Activated CD4-positive, alpha-beta T cell treated with anti-CD3 and anti-CD28 coated beads, Interleukin-2, amount 10 ng/mL, durations not matched to agents 7 days and 5 days (primary cell): ENCODE results near the gene RBM18. TPM values are rescaled to one million over a fixed set of nuclear protein-coding genes. Genes with fewer than 3 reads are reported as not detected.

Experiments
- CTCF ChIA-PET: fragments of 350-600 bp; sonication (Branson Sonifier 250); formaldehyde crosslinking; loops from one replicate; lab custom pipeline; 2021; ENCODE audit warnings: antibody characterized with exemption; lab: Charles Lee
- POLR2A ChIA-PET: fragments of 350-600 bp; sonication (Branson Sonifier 250); formaldehyde crosslinking; loops from one replicate; lab custom pipeline; 2021; ENCODE audit warnings: antibody characterized with exemption; lab: Charles Lee
- DNase-seq: peaks from one replicate; pipeline ENCODE4 v3.0.0-alpha.2; 2020
- H3K27ac Mint-ChIP-seq: one replicate; pipeline ENCODE4 v1.8.0; 2021; ENCODE audit warnings: mild to moderate bottlenecking, moderate library complexity, mixed read lengths
- H3K27me3 Mint-ChIP-seq: one replicate; pipeline ENCODE4 v1.8.0; 2021; ENCODE audit warnings: mixed read lengths
- H3K36me3 Mint-ChIP-seq: one replicate; pipeline ENCODE4 v1.8.0; 2021; ENCODE audit warnings: low read depth, mixed read lengths
- H3K4me1 Mint-ChIP-seq: one replicate; pipeline ENCODE4 v1.8.0; 2021; ENCODE audit warnings: mixed read lengths
- H3K4me3 Mint-ChIP-seq: one replicate; pipeline ENCODE4 v1.8.0; 2021; ENCODE audit warnings: mild to moderate bottlenecking, moderate library complexity, mixed read lengths
- H3K9me3 Mint-ChIP-seq: one replicate; pipeline ENCODE4 v1.8.0; 2021; ENCODE audit warnings: mixed read lengths
- total RNA-seq, 2 experiments: library from RNA; stranded (reverse); gene quantifications; one replicate each; pipeline ENCODE4 v1.2.3, GENCODE V29; 2021

RBM18 gene
- total RNA-seq, 2 experiments from 2014 or later, result 21.5 to 23.6 TPM

DNA sequence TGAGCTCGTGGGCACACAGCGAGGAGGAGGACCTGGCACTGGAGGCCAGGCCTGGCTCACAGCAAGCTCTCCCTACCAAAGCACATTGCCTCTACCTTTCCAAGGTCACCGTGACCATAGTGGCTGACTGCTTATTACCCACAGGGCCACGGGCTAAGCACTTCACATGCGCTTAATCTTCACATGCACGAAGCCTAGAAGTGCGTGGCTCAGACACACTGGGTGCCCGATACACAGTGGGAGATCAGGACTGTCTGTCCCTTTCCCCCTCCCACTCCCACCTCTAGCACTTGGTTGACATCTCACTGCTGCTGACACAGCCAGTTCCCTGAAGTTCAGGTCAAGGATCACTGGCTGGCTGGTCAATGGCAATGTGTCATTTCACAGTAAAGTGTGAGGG is 59.5 kb downstream of the RBM18 start:
- Mint-ChIP-seq H3K36me3 (no peaks in the 10 kb centered on the region), H3K4me1 (no peaks in the 10 kb centered on the region), H3K9me3 (no peaks in the 10 kb centered on the region), H3K27ac (no peak overlapping the region), H3K4me3 (no peak overlapping the region), H3K27me3 (peaks cover 2% of the 10 kb centered on the region)
- CTCF ChIA-PET, result interaction anchor here (1.1 kb wide), 1 partner anchor 18 kb away, joined by 3 read pairs; no protein-coding TSS in a partner anchor
- POLR2A ChIA-PET, result no interaction called here
- DNase-seq, result no peak

DNA sequence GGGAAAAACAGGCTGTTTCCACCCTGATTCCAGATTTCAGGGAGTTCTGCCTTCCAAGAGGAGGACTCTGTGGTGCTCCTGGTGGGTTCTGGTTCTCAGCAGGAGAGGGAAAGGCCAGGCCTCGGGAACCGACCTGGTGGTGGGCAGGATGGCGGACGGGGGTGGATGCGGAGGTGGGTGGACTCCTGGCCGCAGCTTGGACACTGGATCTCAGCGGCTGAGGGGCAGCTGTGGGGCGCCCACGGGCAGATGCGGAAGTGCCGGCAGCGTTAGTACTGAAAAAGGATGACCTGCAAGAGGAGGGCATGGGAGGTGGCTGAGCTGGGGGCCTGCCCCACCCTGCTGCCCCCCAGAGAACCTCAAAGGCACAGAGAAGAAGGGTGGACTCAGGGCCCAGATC is 60.1 kb downstream of the RBM18 start:
- H3K4me3 Mint-ChIP-seq, result no peak overlapping the region
- no peak for DNase-seq
- CTCF ChIA-PET, result interaction anchor here (1.1 kb wide), 1 partner anchor 17 kb away, joined by 3 read pairs; no protein-coding TSS in a partner anchor
- H3K36me3 Mint-ChIP-seq, result no peaks in the 10 kb centered on the region
- no peaks in the 10 kb centered on the region for H3K4me1 Mint-ChIP-seq
- no peaks in the 10 kb centered on the region for H3K9me3 Mint-ChIP-seq
- H3K27ac Mint-ChIP-seq, result no peak overlapping the region
- POLR2A ChIA-PET, result no interaction called here
- H3K27me3 Mint-ChIP-seq, result no peaks in the 10 kb centered on the region

- no peak for DNase-seq
- Mint-ChIP-seq H3K27me3 (no peaks in the 10 kb centered on the region), H3K4me1 (no peaks in the 10 kb centered on the region), H3K9me3 (no peaks in the 10 kb centered on the region), H3K27ac (no peak overlapping the region), H3K36me3 (no peaks in the 10 kb centered on the region), H3K4me3 (no peak overlapping the region)
- ChIA-PET CTCF (interaction anchor here (0.6 to 1.1 kb wide), 2 partner anchors 17 to 37 kb away, joined by 3 read pairs; no protein-coding TSS in a partner anchor), POLR2A (no interaction called here)
These were observed 60.6 kb downstream of the RBM18 start for GRCh38 chr9:122204055-122204454.

DNA sequence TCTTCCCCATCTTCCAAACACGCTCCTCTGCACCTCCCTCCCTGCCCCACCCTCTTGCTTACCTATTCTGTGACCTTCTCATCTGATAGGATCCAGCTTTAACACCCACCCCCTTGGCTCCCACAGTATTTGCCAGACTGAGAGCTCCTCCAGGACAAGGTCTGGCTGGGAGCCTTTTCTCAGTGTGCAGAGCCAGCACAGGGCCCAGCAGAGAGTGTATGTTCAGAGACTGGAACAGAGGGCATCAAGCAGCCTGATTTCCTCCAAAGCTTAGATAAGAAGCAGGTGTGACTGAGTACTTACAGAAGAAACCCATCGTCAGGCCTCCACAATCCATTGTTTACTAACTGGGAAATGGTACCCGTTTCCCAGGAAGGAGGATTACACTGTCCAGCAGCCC is 62.5 kb downstream of the RBM18 start:
- no peak for DNase-seq
- H3K27me3 Mint-ChIP-seq, result no peaks in the 10 kb centered on the region
- H3K4me1 Mint-ChIP-seq, result no peaks in the 10 kb centered on the region
- H3K27ac Mint-ChIP-seq, result no peak overlapping the region
- H3K4me3 Mint-ChIP-seq, result no peak overlapping the region
- CTCF ChIA-PET, result no interaction called here
- no peaks in the 10 kb centered on the region for H3K9me3 Mint-ChIP-seq
- POLR2A ChIA-PET, result no interaction called here
- no peaks in the 10 kb centered on the region for H3K36me3 Mint-ChIP-seq

DNA sequence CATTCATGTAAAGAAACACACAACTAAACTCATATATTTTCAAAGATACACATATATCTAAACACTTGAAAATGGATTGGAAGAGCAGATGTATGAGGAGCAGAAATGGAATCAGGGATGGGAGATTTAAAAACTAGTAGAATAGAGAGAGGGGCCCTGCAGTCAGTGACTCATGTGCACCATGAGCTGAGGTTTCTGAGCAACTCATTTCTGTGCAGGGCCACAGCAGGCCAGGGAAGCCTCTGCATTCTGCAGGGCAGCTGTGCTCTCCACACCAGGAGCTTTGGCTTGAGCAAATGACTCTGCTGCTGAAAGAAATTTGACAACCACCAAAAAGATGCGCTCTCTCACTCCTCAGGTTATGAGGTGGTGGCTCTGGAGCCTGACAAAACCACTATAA is 63.0 kb downstream of the RBM18 start:
- no peaks in the 10 kb centered on the region for H3K27me3 Mint-ChIP-seq
- no peak overlapping the region for H3K4me3 Mint-ChIP-seq
- H3K36me3 Mint-ChIP-seq, result no peaks in the 10 kb centered on the region
- POLR2A ChIA-PET, result no interaction called here
- CTCF ChIA-PET, result no interaction called here
- H3K4me1 Mint-ChIP-seq, result no peaks in the 10 kb centered on the region
- H3K9me3 Mint-ChIP-seq, result no peaks in the 10 kb centered on the region
- DNase-seq, result no peak
- H3K27ac Mint-ChIP-seq, result no peak overlapping the region

DNA sequence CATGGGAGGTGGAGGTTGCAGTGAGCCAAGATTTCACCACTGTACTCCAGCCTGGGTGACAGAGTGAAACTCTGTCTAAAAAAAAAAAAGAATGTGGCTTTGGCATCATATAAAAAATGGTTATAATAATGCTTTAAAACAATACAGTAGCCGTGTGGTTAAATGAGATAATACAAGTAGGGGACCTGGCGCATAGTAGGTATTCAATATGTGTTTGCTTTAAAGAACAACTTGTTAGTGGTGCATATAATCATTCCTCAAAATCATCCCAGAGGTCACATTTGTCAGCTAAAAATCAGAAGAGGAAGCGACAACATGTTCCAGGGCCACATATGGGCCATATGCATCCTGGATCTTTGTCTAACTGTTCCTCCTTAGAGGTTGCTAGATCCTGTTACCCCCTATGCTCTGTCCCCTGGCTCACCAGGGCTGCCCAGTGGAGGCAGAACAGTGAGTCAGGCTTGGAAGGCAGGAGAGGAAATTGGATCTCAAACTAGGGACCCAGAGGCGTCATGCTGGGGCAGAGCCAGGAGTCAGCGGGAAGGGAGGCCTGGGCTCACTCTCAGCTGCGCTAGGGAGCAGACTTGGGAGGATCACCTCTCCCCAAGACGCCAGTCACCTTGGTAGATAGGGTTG is 63.6 kb downstream of the RBM18 start:
- Mint-ChIP-seq H3K9me3 (no peaks in the 10 kb centered on the region), H3K36me3 (no peaks in the 10 kb centered on the region), H3K4me1 (no peaks in the 10 kb centered on the region), H3K27ac (no peak overlapping the region), H3K4me3 (no peak overlapping the region), H3K27me3 (no peaks in the 10 kb centered on the region)
- POLR2A ChIA-PET, result no interaction called here
- CTCF ChIA-PET, result no interaction called here
- DNase-seq, result no peak

- no peaks in the 10 kb centered on the region for H3K36me3 Mint-ChIP-seq
- no peaks in the 10 kb centered on the region for H3K4me1 Mint-ChIP-seq
- DNase-seq, result no peak
- H3K9me3 Mint-ChIP-seq, result no peaks in the 10 kb centered on the region
- H3K4me3 Mint-ChIP-seq, result no peak overlapping the region
- H3K27me3 Mint-ChIP-seq, result peaks cover 2% of the 10 kb centered on the region
- ChIA-PET CTCF (interaction anchor here (0.9 kb wide), 1 partner anchor 73 kb away, joined by 4 read pairs; no protein-coding TSS in a partner anchor), POLR2A (no interaction called here)
- H3K27ac Mint-ChIP-seq, result no peak overlapping the region
These were observed 66.8 kb downstream of the RBM18 start for GRCh38 chr9:122197882-122198281.

DNA sequence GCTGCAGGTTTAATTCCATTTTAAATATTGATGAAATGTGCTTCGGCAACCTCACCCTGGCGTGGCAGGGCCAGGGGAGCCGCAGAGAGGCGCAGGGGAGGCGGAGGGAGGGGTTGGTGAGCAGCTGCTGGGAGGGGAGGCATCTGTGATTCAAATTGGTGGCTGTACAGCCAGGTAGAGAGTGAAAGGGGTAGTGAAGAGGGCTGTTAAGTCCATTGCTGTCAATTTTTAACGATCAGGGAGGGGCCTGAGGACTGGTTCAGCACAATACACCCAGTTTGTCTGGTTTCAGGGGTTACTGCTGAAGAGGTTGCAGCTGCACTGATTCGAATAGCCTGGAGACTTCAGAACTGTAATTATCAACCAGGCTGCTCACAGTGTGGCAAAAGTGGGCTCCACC is 67.2 kb downstream of the RBM18 start:
- ChIA-PET POLR2A (no interaction called here), CTCF (interaction anchor here (0.9 kb wide), 1 partner anchor 73 kb away, joined by 4 read pairs; no protein-coding TSS in a partner anchor)
- H3K27ac Mint-ChIP-seq, result no peak overlapping the region
- DNase-seq, result no peak
- H3K27me3 Mint-ChIP-seq, result peaks cover 2% of the 10 kb centered on the region
- H3K4me3 Mint-ChIP-seq, result no peak overlapping the region
- no peaks in the 10 kb centered on the region for H3K36me3 Mint-ChIP-seq
- H3K4me1 Mint-ChIP-seq, result no peaks in the 10 kb centered on the region
- no peaks in the 10 kb centered on the region for H3K9me3 Mint-ChIP-seq

GRCh38 chr9:122195875-122196274 is 68.8 kb downstream of the RBM18 start:
- DNase-seq, result no peak
- Mint-ChIP-seq H3K36me3 (no peaks in the 10 kb centered on the region), H3K27ac (no peak overlapping the region), H3K4me1 (no peaks in the 10 kb centered on the region), H3K9me3 (no peaks in the 10 kb centered on the region), H3K27me3 (peaks cover 2% of the 10 kb centered on the region), H3K4me3 (no peak overlapping the region)
- POLR2A ChIA-PET, result no interaction called here
- CTCF ChIA-PET, result no interaction called here

GRCh38 chr9:122193651-122194050 is 71.0 kb downstream of the RBM18 start:
- H3K27ac Mint-ChIP-seq, result no peak overlapping the region
- H3K4me1 Mint-ChIP-seq, result no peaks in the 10 kb centered on the region
- no peaks in the 10 kb centered on the region for H3K9me3 Mint-ChIP-seq
- H3K27me3 Mint-ChIP-seq, result peaks cover 2% of the 10 kb centered on the region
- no peaks in the 10 kb centered on the region for H3K36me3 Mint-ChIP-seq
- DNase-seq, result no peak
- ChIA-PET CTCF (no interaction called here), POLR2A (no interaction called here)
- no peak overlapping the region for H3K4me3 Mint-ChIP-seq

- ChIA-PET POLR2A (no interaction called here), CTCF (interaction anchor here (0.5 kb wide), 1 partner anchor 551 kb away, joined by 3 read pairs; no protein-coding TSS in a partner anchor)
- no peak for DNase-seq
- Mint-ChIP-seq H3K27ac (no peak overlapping the region), H3K27me3 (peaks cover 2% of the 10 kb centered on the region), H3K36me3 (no peaks in the 10 kb centered on the region), H3K4me1 (no peaks in the 10 kb centered on the region), H3K4me3 (no peak overlapping the region), H3K9me3 (no peaks in the 10 kb centered on the region)
These were observed 71.6 kb downstream of the RBM18 start for GRCh38 chr9:122192914-122193525.

- POLR2A ChIA-PET, result no interaction called here
- no peak overlapping the region for H3K4me3 Mint-ChIP-seq
These were observed 72.3 kb downstream of the RBM18 start for GRCh38 chr9:122192261-122192875.

DNA sequence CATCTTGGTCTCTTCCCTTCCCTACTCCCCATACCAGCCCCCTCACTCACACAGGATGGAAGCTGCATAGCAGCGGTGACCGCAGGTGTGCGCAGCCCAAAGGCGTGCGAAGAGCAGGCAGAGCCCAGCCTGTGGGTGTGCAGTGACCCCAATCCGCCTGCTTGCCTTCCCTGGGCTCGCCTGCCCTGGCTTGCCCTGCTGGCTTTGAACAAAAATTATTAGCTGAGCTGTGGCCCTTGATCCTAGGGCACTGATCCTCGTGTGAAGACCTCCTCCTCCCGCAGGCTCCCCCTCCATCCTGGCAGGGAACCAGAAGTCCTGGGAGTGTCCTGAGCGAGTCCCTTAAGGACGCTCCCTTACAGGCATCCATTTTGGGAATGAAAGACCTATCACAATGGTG is 73.1 kb downstream of the RBM18 start:
- H3K4me3 Mint-ChIP-seq, result no peak overlapping the region
- ChIA-PET POLR2A (no interaction called here), CTCF (no interaction called here)
- H3K27me3 Mint-ChIP-seq, result peaks cover 2% of the 10 kb centered on the region
- H3K27ac Mint-ChIP-seq, result no peak overlapping the region
- H3K9me3 Mint-ChIP-seq, result no peaks in the 10 kb centered on the region
- H3K36me3 Mint-ChIP-seq, result no peaks in the 10 kb centered on the region
- no peaks in the 10 kb centered on the region for H3K4me1 Mint-ChIP-seq
- no peak for DNase-seq

More at GRCh38 chr9:122192261-122192875, 72.3 kb downstream of the RBM18 start:
- CTCF ChIA-PET, result interaction anchor here (0.5 kb wide), 1 partner anchor 550 kb away, joined by 3 read pairs; no protein-coding TSS in a partner anchor
- H3K36me3 Mint-ChIP-seq, result no peaks in the 10 kb centered on the region
- DNase-seq, result no peak
- H3K27ac Mint-ChIP-seq, result no peak overlapping the region
- H3K27me3 Mint-ChIP-seq, result peaks cover 2% of the 10 kb centered on the region
- H3K4me1 Mint-ChIP-seq, result no peaks in the 10 kb centered on the region
- no peaks in the 10 kb centered on the region for H3K9me3 Mint-ChIP-seq
